ENCODE data around the gene PAMR1. TPM values are rescaled to one million over a fixed set of nuclear protein-coding genes. Genes with fewer than 3 reads are reported as not detected.

Gene PAMR1
- total and polyA plus RNA-seq, 4 donors: 0.60 to 15.2 (median 1.4) TPM

DNA sequence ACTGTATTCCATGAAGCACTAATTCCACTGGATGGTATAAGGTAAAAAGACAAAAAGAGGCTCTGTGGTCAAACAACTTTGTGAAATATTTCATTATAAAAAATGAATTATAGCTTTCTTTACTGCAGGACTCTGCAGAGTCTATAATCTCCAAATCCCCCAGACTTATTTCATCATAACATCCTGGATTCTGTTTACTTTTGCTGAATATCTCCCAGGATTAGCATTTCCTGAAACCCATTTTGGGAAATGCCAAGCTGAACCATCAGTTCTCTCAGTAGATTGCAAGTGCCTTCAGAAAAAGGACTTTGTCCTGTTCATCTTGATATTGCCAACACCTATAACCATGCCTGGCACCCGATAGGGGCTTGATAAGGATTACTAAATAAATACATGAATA is 7.9 kb downstream of the PAMR1 start:
- 64 to 87% methylated on average over 1 of the region's 1 CpG for WGBS, 2 donors
- H3K4me3 ChIP-seq: no peak overlapping the region
- ATAC-seq (ENCODE audit: insufficient read depth, low FRiP score) (no peak), DNase-seq (no peak)
- H3K9me3 ChIP-seq (ENCODE audit: control insufficient read depth in 4 of 4, insufficient read depth in 3 of 4, low read length in 3 of 4): no peaks in the 10 kb centered on the region
- H3K4me1 ChIP-seq (ENCODE audit: control insufficient read depth in 5 of 5, insufficient read depth in 5 of 5, low read length in 5 of 5): peaks cover 0 to 15% (median 0%) of the 10 kb centered on the region in 5 donors
- H3K27ac ChIP-seq (ENCODE audit: low read depth in 1 of 2, low read length in 1 of 2): no peak overlapping the region
- no peaks in the 10 kb centered on the region for H3K27me3 ChIP-seq (ENCODE audit: control insufficient read depth in 3 of 3, insufficient read depth in 3 of 3, low read length in 2 of 3)
- TF ChIP-seq, protein P1, sequence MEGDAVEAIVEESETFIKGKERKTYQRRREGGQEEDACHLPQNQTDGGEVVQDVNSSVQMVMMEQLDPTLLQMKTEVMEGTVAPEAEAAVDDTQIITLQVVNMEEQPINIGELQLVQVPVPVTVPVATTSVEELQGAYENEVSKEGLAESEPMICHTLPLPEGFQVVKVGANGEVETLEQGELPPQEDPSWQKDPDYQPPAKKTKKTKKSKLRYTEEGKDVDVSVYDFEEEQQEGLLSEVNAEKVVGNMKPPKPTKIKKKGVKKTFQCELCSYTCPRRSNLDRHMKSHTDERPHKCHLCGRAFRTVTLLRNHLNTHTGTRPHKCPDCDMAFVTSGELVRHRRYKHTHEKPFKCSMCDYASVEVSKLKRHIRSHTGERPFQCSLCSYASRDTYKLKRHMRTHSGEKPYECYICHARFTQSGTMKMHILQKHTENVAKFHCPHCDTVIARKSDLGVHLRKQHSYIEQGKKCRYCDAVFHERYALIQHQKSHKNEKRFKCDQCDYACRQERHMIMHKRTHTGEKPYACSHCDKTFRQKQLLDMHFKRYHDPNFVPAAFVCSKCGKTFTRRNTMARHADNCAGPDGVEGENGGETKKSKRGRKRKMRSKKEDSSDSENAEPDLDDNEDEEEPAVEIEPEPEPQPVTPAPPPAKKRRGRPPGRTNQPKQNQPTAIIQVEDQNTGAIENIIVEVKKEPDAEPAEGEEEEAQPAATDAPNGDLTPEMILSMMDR (IDR thresholded peaks at IDR 0.05; ENCODE audit: control extremely low read depth, extremely low read depth): no peak
- H3K36me3 ChIP-seq (ENCODE audit: control insufficient read depth in 4 of 4, insufficient read depth in 4 of 4, low read length in 4 of 4): no peaks in the 10 kb centered on the region
- no peak overlapping the region for H3K9ac ChIP-seq (ENCODE audit: insufficient read depth in 1 of 2, low read length in 2 of 2)

GRCh38 chr11:35516403-35516802 is 9.0 kb downstream of the PAMR1 start:
- Histone ChIP-seq H3K27ac (ENCODE audit: low read depth in 1 of 2, low read length in 1 of 2) (no peak overlapping the region), H3K9me3 (ENCODE audit: control insufficient read depth in 4 of 4, insufficient read depth in 3 of 4, low read length in 3 of 4) (no peaks in the 10 kb centered on the region), H3K36me3 (ENCODE audit: control insufficient read depth in 4 of 4, insufficient read depth in 4 of 4, low read length in 4 of 4) (no peaks in the 10 kb centered on the region), H3K4me1 (ENCODE audit: control insufficient read depth in 5 of 5, insufficient read depth in 5 of 5, low read length in 5 of 5) (peaks cover 0 to 15% (median 1%) of the 10 kb centered on the region in 5 donors), H3K4me3 (no peak overlapping the region), H3K27me3 (ENCODE audit: control insufficient read depth in 3 of 3, insufficient read depth in 3 of 3, low read length in 2 of 3) (no peaks in the 10 kb centered on the region), H3K9ac (ENCODE audit: insufficient read depth in 1 of 2, low read length in 2 of 2) (no peak overlapping the region)
- TF ChIP-seq, protein P1 (IDR thresholded peaks at IDR 0.05; ENCODE audit: control extremely low read depth, extremely low read depth): no peak
- 69% methylated on average over 4 of the region's 4 CpGs for WGBS, 2 donors
- DNase-seq (no peak), ATAC-seq (ENCODE audit: insufficient read depth, low FRiP score) (no peak)

DNA sequence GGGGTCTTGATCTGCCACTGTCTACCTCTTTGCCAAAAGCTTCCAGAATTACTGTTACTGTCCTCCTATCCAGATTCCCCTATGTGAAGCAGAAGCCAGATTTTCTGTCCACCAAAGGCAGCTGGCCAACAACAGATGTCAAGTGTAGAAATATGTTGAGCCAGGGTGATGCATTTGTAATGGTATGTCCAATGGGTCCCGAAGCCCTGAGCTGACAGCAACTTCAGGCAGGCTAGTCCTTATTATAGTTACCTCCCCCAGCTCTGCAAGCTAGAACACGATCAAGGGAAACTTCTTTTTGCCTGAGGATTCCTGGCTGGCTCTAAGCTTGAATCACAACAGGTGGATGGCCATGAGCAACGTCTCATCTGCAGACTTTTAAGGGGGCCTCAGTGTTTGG is 10.2 kb downstream of the PAMR1 start:
- no peak overlapping the region for H3K27ac ChIP-seq (ENCODE audit: low read depth in 1 of 2, low read length in 1 of 2)
- H3K9ac ChIP-seq (ENCODE audit: insufficient read depth in 1 of 2, low read length in 2 of 2): no peak overlapping the region
- H3K27me3 ChIP-seq (ENCODE audit: control insufficient read depth in 3 of 3, insufficient read depth in 3 of 3, low read length in 2 of 3): no peaks in the 10 kb centered on the region
- DNase-seq (no peak), ATAC-seq (ENCODE audit: insufficient read depth, low FRiP score) (no peak)
- H3K9me3 ChIP-seq (ENCODE audit: control insufficient read depth in 4 of 4, insufficient read depth in 3 of 4, low read length in 3 of 4): no peaks in the 10 kb centered on the region
- no peaks in the 10 kb centered on the region for H3K36me3 ChIP-seq (ENCODE audit: control insufficient read depth in 4 of 4, insufficient read depth in 4 of 4, low read length in 4 of 4)
- peaks cover 0 to 7% (median 0%) of the 10 kb centered on the region in 5 donors for H3K4me1 ChIP-seq (ENCODE audit: control insufficient read depth in 5 of 5, insufficient read depth in 5 of 5, low read length in 5 of 5)
- 37 to 67% methylated on average over 3 of the region's 3 CpGs for WGBS, 2 donors
- TF ChIP-seq, protein P1 (IDR thresholded peaks at IDR 0.05; ENCODE audit: control extremely low read depth, extremely low read depth): no peak
- no peak overlapping the region for H3K4me3 ChIP-seq

GRCh38 chr11:35514481-35514880 is 10.9 kb downstream of the PAMR1 start:
- ATAC-seq (ENCODE audit: insufficient read depth, low FRiP score) (no peak), DNase-seq (no peak)
- WGBS, 2 donors: 83 to 86% methylated on average over 3 of the region's 3 CpGs
- no peaks in the 10 kb centered on the region for H3K9me3 ChIP-seq (ENCODE audit: control insufficient read depth in 4 of 4, insufficient read depth in 3 of 4, low read length in 3 of 4)
- no peaks in the 10 kb centered on the region for H3K36me3 ChIP-seq (ENCODE audit: control insufficient read depth in 4 of 4, insufficient read depth in 4 of 4, low read length in 4 of 4)
- H3K27me3 ChIP-seq (ENCODE audit: control insufficient read depth in 3 of 3, insufficient read depth in 3 of 3, low read length in 2 of 3): no peaks in the 10 kb centered on the region
- no peak overlapping the region for H3K4me3 ChIP-seq
- H3K27ac ChIP-seq (ENCODE audit: low read depth in 1 of 2, low read length in 1 of 2): no peak overlapping the region
- TF ChIP-seq, protein P1 (IDR thresholded peaks at IDR 0.05; ENCODE audit: control extremely low read depth, extremely low read depth): no peak
- H3K4me1 ChIP-seq (ENCODE audit: control insufficient read depth in 5 of 5, insufficient read depth in 5 of 5, low read length in 5 of 5): peaks cover 0 to 3% (median 0%) of the 10 kb centered on the region in 5 donors
- no peak overlapping the region for H3K9ac ChIP-seq (ENCODE audit: insufficient read depth in 1 of 2, low read length in 2 of 2)
